Measurements from ENCODE around the gene ARHGEF17. TPM values are rescaled to one million over a fixed set of nuclear protein-coding genes. Genes with fewer than 3 reads are reported as not detected.

Gene ARHGEF17
- total RNA-seq, 2 experiments from 2014 or later: not detected

DNA sequence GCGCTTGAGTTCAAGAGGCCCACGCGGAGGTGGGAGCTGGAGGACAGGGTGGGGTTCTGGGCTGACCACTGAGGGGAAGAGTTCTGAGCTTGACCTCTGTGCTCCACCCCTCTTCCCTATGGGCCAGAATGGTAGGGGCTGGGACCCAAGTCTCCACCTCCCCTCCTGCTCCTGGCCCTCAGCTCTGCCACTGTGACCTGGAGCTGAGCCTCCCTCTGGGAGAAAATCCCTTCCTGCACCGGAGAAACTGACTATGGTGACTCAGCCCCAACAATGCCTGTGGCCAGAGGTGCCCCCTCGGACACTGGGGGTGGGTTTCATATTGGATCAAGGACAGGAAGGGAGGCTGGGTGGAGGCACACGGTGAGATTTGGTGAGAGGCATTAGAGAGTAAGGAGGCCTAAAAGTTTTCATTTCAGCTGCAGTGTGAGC is 91.1 kb downstream of the ARHGEF17 start:
- Mint-ChIP-seq H3K4me3 (no peak overlapping the region), H3K27ac (peak overlapping the region; percentile 35), H3K36me3 (peaks cover 2% of the 10 kb centered on the region), H3K27me3 (no peaks in the 10 kb centered on the region), H3K4me1 (peaks cover 3% of the 10 kb centered on the region), H3K9me3 (ENCODE audit: low read depth) (no peaks in the 10 kb centered on the region)
- ATAC-seq (no peak), DNase-seq (no peak)
- CTCF ChIA-PET: interaction anchor here (1.0 to 7.9 kb wide), 5 partner anchors 16 to 261 kb away, joined by 3 to 66 read pairs (median 5); no protein-coding TSS in a partner anchor

DNA sequence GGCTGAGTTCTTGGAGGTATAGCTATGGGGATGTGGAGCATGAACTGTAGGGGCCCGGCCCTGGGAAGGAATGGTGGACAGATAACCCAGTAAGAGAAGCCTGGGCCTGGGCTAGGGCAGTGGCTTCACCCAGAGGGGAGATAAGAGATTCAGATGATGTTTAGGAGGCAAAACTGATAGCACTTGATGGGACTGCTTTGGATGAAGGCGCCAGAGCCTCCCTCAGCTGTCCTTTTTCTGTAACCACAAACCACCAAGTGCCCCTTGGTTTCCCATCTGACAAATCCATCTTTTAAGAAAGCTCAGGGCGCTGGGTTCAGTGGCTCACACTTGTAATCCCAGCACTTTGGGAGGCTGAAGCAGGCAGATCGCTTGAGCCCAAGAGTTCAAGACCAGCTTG is 91.6 kb downstream of the ARHGEF17 start:
- H3K27ac Mint-ChIP-seq: peak overlapping the region; percentile 35
- H3K4me1 Mint-ChIP-seq: peaks cover 3% of the 10 kb centered on the region
- ATAC-seq (no peak), DNase-seq (no peak)
- CTCF ChIA-PET: interaction anchor here (1.0 to 7.9 kb wide), 5 partner anchors 14 to 261 kb away, joined by 3 to 66 read pairs (median 5); no protein-coding TSS in a partner anchor
- H3K36me3 Mint-ChIP-seq: peaks cover 2% of the 10 kb centered on the region
- H3K27me3 Mint-ChIP-seq: no peaks in the 10 kb centered on the region
- H3K4me3 Mint-ChIP-seq: no peak overlapping the region
- H3K9me3 Mint-ChIP-seq (ENCODE audit: low read depth): no peaks in the 10 kb centered on the region

DNA sequence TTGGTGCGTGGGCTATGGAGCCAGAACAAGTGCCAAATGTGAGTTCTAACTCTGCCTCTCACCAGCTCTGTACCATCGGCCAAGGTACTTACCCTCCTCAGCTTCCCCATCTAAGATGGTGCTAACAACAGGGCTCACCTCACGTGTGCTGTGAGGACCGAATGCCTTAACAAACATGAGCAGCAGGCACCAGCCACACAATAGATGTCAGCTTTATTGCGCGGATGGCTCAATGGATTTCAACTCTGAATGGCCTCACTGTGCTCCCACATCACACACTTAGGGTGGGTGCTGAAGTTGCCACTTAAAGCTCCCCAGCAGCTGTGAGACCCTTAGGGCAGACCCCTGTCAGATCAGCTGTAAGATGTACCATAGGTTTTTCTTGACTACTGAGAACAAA is 92.2 kb downstream of the ARHGEF17 start:
- H3K36me3 Mint-ChIP-seq: no peaks in the 10 kb centered on the region
- no peak for ATAC-seq
- CTCF ChIA-PET: interaction anchor here (1.5 to 7.9 kb wide), 4 partner anchors 15 to 226 kb away, joined by 3 to 66 read pairs (median 6); no protein-coding TSS in a partner anchor
- no peaks in the 10 kb centered on the region for H3K27me3 Mint-ChIP-seq
- H3K27ac Mint-ChIP-seq: no peak overlapping the region
- DNase-seq: no peak
- H3K4me3 Mint-ChIP-seq: no peak overlapping the region
- peaks cover 3% of the 10 kb centered on the region for H3K4me1 Mint-ChIP-seq
- no peaks in the 10 kb centered on the region for H3K9me3 Mint-ChIP-seq (ENCODE audit: low read depth)

DNA sequence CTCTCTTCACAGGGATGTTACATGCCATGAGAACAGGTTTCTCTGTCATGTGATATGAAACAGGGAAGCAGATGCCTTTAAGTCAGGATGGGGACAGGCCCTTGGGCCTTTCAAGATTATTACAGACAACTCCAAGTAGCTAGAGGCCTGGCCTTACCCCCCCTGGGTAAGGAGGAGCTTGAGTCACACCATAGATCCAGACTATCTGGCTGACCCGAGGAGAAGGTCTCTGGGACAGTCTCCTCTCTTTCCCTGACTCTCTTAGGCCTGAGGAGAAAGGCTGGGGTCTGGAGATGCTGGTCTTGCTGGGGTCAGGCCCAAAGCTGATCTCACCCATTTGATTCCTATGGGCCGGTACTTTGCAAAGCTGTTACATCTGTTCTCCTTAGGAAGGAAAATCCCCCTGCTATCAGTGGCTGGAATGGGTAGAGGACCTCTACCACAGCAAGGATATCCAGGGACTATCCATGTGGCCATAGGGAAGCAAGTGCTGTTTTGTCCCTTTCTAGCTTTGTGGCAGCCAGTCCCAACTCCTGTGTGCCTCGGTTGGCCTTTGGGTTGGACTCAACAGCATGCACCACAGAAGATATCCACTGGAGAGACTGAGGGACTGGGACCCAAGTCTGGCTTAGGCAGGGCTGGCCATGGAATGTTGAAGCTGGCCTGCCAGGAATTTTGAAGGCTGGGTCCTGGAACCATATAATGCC is 93.3 kb downstream of the ARHGEF17 start:
- CTCF ChIA-PET: interaction anchor here (0.9 to 7.9 kb wide), 6 partner anchors 8 to 261 kb away, joined by 3 to 66 read pairs (median 3); no protein-coding TSS in a partner anchor
- DNase-seq: no peak
- ATAC-seq: no peak
- Mint-ChIP-seq H3K4me3 (no peak overlapping the region), H3K27me3 (no peaks in the 10 kb centered on the region), H3K4me1 (peaks cover 3% of the 10 kb centered on the region), H3K27ac (no peak overlapping the region), H3K9me3 (ENCODE audit: low read depth) (no peaks in the 10 kb centered on the region), H3K36me3 (no peaks in the 10 kb centered on the region)

DNA sequence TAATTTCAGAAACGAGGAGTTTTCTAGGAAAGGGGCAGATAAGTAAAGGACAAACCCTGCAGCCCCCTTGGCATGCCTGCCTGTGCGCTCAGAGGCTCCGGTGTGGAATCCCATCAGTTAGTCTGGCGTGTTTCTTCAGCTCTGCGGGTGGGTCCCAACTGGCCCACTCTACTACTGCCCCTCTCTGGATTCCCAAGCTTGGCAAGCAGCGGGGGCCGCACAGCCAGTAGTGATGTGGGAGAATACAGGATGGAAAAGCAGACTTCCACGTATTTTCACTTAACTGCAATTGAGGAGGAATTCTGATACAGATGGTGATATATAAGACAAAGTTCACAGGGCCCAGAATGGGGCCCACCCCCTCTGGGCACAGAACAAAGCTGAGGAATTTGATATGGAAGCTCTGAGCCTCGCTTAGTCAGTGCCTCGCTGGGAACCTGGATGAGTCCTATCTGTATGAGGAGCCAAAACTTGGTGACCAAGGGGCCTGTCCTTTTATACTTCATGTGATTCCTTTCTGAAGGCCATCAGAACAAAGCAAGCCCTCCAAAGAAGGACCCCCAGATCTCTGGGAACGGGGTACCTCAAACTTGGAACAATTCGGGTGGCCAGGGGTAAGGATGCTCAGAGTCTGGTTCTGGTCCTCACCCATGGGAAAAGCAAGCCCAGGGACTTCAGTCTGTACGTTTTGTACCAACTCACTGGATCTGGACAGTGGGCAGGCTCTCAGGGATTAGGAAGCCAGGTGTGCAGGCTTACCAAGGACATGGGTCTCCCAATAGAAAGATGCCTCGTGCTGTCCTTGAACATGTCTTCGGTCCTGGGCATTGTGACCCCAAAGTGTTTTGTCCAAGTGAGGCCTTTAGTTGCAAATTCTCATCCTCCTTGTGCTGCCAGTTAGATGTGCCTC is 94.1 kb downstream of the ARHGEF17 start:
- Mint-ChIP-seq H3K4me1 (peaks cover 3% of the 10 kb centered on the region), H3K9me3 (ENCODE audit: low read depth) (no peaks in the 10 kb centered on the region), H3K27ac (no peak overlapping the region), H3K36me3 (no peaks in the 10 kb centered on the region), H3K27me3 (no peaks in the 10 kb centered on the region), H3K4me3 (no peak overlapping the region)
- ATAC-seq: no peak
- CTCF ChIA-PET: interaction anchor here (0.7 to 7.9 kb wide), 4 partner anchors 9 to 260 kb away, joined by 3 to 66 read pairs (median 4); partner anchors contain the start of gene FAM168A
- DNase-seq: no peak

- DNase-seq: no peak
- CTCF ChIA-PET: interaction anchor here (0.7 to 7.9 kb wide), 3 partner anchors 51 to 196 kb away, joined by 3 to 66 read pairs (median 3); partner anchors contain the start of gene FAM168A
- no peak overlapping the region for H3K4me3 Mint-ChIP-seq
- ATAC-seq: no peak
- H3K36me3 Mint-ChIP-seq: no peaks in the 10 kb centered on the region
- no peaks in the 10 kb centered on the region for H3K27me3 Mint-ChIP-seq
- H3K4me1 Mint-ChIP-seq: peaks cover 3% of the 10 kb centered on the region
- H3K9me3 Mint-ChIP-seq (ENCODE audit: low read depth): no peaks in the 10 kb centered on the region
- H3K27ac Mint-ChIP-seq: peak overlapping the region; percentile 28
Measured at GRCh38 chr11:73402834-73403185, 94.7 kb downstream of the ARHGEF17 start.

DNA sequence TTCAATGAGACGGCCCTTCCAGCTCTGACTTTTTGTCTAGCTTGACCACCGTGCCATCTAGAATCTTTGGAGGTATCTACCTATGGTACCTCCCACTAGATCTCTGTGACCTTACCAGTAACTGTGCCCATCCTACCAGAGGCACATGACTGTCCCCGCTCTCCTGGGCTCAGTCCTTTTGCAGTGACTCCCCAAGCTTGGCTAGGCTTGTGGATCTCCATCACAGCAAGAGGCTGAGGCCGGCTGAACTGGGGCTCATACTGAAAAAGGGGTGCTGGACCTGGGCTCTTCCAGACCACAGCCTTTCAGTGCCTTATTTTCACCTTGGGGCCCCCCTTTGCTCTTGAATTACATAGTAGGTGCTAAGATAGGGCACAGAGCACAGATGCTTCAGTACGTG is 95.5 kb downstream of the ARHGEF17 start:
- H3K9me3 Mint-ChIP-seq (ENCODE audit: low read depth): no peaks in the 10 kb centered on the region
- peaks cover 2% of the 10 kb centered on the region for H3K36me3 Mint-ChIP-seq
- H3K27me3 Mint-ChIP-seq: no peaks in the 10 kb centered on the region
- no peak overlapping the region for H3K4me3 Mint-ChIP-seq
- peaks cover 3% of the 10 kb centered on the region for H3K4me1 Mint-ChIP-seq
- H3K27ac Mint-ChIP-seq: no peak overlapping the region
- CTCF ChIA-PET: interaction anchor here (0.9 to 1.2 kb wide), 3 partner anchors 25 to 54 kb away, joined by 3 read pairs; no protein-coding TSS in a partner anchor
- ATAC-seq: no peak
- DNase-seq: no peak

DNA sequence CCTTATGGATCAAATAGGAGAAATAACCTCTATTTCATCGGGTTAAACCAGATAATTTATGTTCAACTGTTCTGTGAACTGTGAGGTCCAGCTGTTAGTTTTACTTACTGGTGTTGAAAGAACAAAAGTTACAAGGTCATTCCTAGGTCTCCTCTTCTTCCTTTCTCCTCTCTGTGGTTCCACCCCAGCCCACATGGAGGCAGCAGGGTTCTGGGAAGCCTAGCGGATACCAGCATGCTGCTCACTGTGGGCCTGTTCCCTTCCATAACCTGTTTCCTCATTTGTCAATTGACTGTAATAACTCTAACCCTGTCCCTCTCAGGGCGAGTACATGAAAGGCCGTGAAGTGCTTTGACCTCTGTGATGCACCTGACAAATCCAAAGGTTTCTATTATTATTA is 96.0 kb downstream of the ARHGEF17 start:
- peaks cover 3% of the 10 kb centered on the region for H3K4me1 Mint-ChIP-seq
- no peaks in the 10 kb centered on the region for H3K9me3 Mint-ChIP-seq (ENCODE audit: low read depth)
- H3K27me3 Mint-ChIP-seq: no peaks in the 10 kb centered on the region
- no peak overlapping the region for H3K27ac Mint-ChIP-seq
- H3K4me3 Mint-ChIP-seq: no peak overlapping the region
- CTCF ChIA-PET: interaction anchor here (0.9 to 1.2 kb wide), 4 partner anchors 25 to 67 kb away, joined by 3 read pairs; no protein-coding TSS in a partner anchor
- ATAC-seq (no peak), DNase-seq (no peak)
- peaks cover 6% of the 10 kb centered on the region for H3K36me3 Mint-ChIP-seq

DNA sequence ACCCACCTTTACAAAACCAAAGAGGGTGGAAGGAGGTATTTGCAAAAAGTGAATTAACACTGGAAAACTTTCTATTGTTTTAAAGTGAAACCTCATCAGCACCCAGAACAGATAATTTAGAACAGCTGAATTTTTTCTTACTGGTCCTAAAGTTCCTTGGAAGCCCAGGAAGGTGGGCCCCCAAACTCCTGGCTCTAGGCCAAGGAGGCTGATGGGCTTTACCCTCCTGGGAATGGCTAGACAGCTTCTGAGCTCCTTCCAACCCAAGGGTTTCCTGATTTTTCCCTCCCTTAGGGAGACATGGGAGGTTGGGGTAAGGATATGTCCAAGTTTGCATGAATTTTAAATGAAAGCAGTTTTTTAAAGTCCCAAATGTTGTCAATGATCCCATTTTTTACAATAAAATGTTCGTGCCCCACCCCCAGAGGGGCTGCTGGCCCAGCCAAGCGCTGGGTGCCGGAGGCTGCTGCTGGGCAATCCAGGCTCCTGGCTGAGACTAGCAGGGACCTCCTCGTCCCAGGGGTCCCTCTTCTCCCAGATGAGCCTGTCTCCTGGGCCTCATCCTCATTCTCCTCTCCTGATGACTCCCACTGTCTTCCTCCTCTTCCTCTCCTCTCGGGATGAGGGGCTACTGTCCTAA is 96.5 kb downstream of the ARHGEF17 start:
- no peak for DNase-seq
- no peak overlapping the region for H3K27ac Mint-ChIP-seq
- H3K27me3 Mint-ChIP-seq: no peaks in the 10 kb centered on the region
- H3K36me3 Mint-ChIP-seq: peaks cover 7% of the 10 kb centered on the region
- H3K4me3 Mint-ChIP-seq: no peak overlapping the region
- ATAC-seq: no peak
- CTCF ChIA-PET: interaction anchor here (0.9 to 1.2 kb wide), 2 partner anchors 54 to 67 kb away, joined by 3 read pairs; no protein-coding TSS in a partner anchor
- no peaks in the 10 kb centered on the region for H3K9me3 Mint-ChIP-seq (ENCODE audit: low read depth)
- no peaks in the 10 kb centered on the region for H3K4me1 Mint-ChIP-seq

DNA sequence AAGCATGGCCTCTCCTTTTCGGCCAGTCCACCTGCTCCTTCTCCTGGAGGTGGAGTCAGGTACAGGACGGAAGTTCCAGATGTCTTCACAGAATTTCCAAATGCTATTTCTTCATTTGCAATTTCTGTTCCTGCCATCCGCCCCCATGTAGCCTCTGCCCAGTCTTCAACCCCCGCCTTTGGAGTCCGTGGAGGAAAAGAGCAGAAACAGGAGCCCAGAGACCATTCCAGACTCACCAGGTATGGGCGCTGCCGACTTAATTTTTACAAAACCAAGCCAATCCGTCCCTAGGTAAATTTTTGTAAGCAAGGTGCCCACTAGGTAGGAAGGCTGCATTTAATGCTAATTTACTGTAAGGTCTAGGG is 97.1 kb downstream of the ARHGEF17 start:
- CTCF ChIA-PET: no interaction called here
- ATAC-seq (no peak), DNase-seq (no peak)
- Mint-ChIP-seq H3K36me3 (peaks cover 7% of the 10 kb centered on the region), H3K4me3 (no peak overlapping the region), H3K27ac (no peak overlapping the region), H3K27me3 (no peaks in the 10 kb centered on the region), H3K4me1 (no peaks in the 10 kb centered on the region), H3K9me3 (ENCODE audit: low read depth) (no peaks in the 10 kb centered on the region)

DNA sequence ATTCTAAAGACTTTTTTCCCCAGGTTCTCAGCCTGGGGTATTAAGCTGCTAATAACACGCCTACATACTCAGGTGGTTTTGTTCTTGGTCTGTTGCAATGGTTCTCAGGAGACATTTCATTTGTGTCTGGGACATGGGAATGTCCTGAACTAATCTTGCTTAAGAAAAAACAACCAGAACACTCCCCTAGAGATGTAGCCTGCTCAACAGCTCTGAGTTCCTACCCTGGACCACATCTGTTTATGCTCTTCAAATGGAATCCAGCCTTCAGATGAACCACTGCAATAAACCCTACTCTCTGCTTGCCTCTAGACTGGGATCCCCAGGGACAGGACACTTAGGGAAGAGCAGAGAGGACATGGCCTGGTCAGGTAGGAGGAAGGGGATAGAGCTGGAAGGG is 98.1 kb downstream of the ARHGEF17 start:
- DNase-seq (no peak), ATAC-seq (no peak)
- no peak overlapping the region for H3K4me3 Mint-ChIP-seq
- H3K4me1 Mint-ChIP-seq: no peaks in the 10 kb centered on the region
- H3K36me3 Mint-ChIP-seq: peaks cover 7% of the 10 kb centered on the region
- no peaks in the 10 kb centered on the region for H3K27me3 Mint-ChIP-seq
- no peak overlapping the region for H3K27ac Mint-ChIP-seq
- no peaks in the 10 kb centered on the region for H3K9me3 Mint-ChIP-seq (ENCODE audit: low read depth)
- CTCF ChIA-PET: interaction anchor here (2.4 kb wide), 1 partner anchor 55 kb away, joined by 9 read pairs; no protein-coding TSS in a partner anchor

- Mint-ChIP-seq H3K4me1 (no peaks in the 10 kb centered on the region), H3K36me3 (peaks cover 7% of the 10 kb centered on the region), H3K9me3 (ENCODE audit: low read depth) (no peaks in the 10 kb centered on the region), H3K27ac (no peak overlapping the region), H3K27me3 (no peaks in the 10 kb centered on the region), H3K4me3 (no peak overlapping the region)
- DNase-seq: no peak
- CTCF ChIA-PET: interaction anchor here (0.7 to 2.4 kb wide), 3 partner anchors 13 to 231 kb away, joined by 3 to 9 read pairs (median 4); no protein-coding TSS in a partner anchor
- no peak for ATAC-seq
Measured at GRCh38 chr11:73406619-73407018, 98.5 kb downstream of the ARHGEF17 start.

DNA sequence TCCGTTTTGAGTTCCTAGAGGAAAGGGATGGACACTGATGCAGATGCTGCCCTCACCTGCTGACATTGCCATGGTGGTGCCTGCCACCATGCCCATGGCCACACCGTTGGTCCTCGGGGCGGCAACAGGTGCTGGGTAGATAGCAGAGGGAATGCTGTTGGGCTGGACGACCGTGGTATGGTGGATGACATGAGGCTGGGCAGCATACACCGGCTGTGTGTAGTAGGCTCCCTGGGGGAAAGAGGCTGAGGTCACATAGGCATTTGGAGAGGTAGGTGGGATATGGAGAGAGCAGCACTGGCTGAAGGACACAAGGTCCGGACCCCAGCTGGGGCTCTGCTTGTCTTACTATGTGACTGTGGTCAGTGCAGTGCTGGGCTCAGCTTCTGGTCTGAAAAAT is 101.4 kb downstream of the ARHGEF17 start:
- Mint-ChIP-seq H3K9me3 (ENCODE audit: low read depth) (no peaks in the 10 kb centered on the region), H3K27me3 (no peaks in the 10 kb centered on the region), H3K36me3 (peaks cover 7% of the 10 kb centered on the region), H3K4me3 (no peak overlapping the region), H3K27ac (no peak overlapping the region), H3K4me1 (no peaks in the 10 kb centered on the region)
- DNase-seq (no peak), ATAC-seq (no peak)
- CTCF ChIA-PET: interaction anchor here (0.6 to 2.9 kb wide), 3 partner anchors 13 to 58 kb away, joined by 3 to 15 read pairs (median 3); no protein-coding TSS in a partner anchor
